ENCODE measurements around the gene BCL2L2. TPM values are rescaled to one million over a fixed set of nuclear protein-coding genes. Genes with fewer than 3 reads are reported as not detected.

Gene BCL2L2
- total and polyA plus RNA-seq, 9 donors = 17.0 to 38.7 (median 31.7) TPM

DNA sequence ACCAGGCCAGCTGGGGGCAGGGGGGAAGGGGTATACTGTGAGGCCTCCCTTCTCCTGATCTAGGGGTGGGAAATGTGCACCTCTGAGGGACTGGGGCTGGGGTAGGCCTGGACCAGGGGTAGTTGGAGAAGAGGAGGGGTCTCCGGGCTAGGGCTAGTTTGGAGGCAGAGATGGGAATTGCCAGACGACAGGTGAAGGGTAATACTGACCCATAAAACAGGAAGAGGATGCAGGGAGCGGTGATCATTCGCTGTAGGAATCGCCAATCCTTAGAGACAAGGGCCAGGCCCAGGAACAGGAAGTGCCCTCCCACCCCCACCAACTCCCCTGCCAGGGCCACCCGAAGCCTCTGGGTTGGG lies 41.6 kb downstream of the BCL2L2 start:
- WGBS, 3 donors = 84 to 91% (median 88%) methylated on average over 6 of the region's 6 CpGs
- H3K9me3 ChIP-seq = no peaks in the 10 kb centered on the region
- no peak for DNase-seq
- H3K27ac ChIP-seq = no peak overlapping the region
- H3K4me1 ChIP-seq (ENCODE audit: insufficient read depth) = peaks cover 4% of the 10 kb centered on the region
- no peak for TF ChIP-seq POLR2A (IDR thresholded peaks at IDR 0.05)
- TF ChIP-seq, protein P1, sequence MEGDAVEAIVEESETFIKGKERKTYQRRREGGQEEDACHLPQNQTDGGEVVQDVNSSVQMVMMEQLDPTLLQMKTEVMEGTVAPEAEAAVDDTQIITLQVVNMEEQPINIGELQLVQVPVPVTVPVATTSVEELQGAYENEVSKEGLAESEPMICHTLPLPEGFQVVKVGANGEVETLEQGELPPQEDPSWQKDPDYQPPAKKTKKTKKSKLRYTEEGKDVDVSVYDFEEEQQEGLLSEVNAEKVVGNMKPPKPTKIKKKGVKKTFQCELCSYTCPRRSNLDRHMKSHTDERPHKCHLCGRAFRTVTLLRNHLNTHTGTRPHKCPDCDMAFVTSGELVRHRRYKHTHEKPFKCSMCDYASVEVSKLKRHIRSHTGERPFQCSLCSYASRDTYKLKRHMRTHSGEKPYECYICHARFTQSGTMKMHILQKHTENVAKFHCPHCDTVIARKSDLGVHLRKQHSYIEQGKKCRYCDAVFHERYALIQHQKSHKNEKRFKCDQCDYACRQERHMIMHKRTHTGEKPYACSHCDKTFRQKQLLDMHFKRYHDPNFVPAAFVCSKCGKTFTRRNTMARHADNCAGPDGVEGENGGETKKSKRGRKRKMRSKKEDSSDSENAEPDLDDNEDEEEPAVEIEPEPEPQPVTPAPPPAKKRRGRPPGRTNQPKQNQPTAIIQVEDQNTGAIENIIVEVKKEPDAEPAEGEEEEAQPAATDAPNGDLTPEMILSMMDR (IDR thresholded peaks at IDR 0.05) = no peak
- no peak overlapping the region for H3K4me3 ChIP-seq
- H3K27me3 ChIP-seq = no peaks in the 10 kb centered on the region
- H3K36me3 ChIP-seq = no peaks in the 10 kb centered on the region
- intact Hi-C loops (cut with DNase I) = no loop called here

DNA sequence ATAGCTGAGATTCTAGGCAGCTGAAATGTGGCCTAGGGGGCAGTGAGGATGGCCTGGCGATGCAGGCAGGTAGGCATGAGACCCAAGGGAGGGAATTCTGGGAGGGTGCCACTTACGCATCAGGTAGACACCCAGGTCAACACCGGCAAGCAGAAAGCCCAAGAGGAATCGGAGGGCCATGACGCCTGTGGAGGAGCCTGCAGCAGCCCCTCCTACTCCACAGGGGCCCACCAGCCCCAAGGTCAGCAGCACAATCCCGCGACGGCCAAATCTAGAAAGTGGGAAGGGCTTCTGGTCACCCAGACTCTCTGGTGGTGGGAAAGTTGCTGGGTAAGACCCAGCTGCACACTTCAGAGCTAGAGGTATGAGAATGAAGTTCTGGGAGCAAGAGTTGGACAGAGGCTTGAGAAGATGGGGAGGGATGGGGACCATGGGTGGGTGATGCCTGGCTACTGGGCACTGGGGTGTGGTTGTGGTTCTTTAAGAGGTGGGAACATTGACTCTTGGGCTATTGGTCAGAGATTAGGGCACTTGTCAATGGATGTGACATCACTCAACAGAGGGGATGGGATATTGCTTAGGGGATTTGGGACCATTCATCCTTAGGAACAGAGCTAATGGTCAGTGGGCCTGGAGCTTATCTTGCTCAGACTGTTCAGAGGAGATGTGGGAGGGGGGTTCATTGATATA lies 42.7 kb downstream of the BCL2L2 start:
- TF ChIP-seq EP300 (IDR thresholded peaks at IDR 0.05) = no peak
- TF ChIP-seq, protein P1 (IDR thresholded peaks at IDR 0.05) = no peak
- TF ChIP-seq POLR2A (IDR thresholded peaks at IDR 0.05) = no peak
- peaks cover 4% of the 10 kb centered on the region for H3K4me1 ChIP-seq (ENCODE audit: insufficient read depth)
- no peak overlapping the region for H3K4me3 ChIP-seq
- H3K9me3 ChIP-seq = no peaks in the 10 kb centered on the region
- intact Hi-C loops (cut with DNase I) = no loop called here
- H3K36me3 ChIP-seq = no peaks in the 10 kb centered on the region
- 78 to 82% (median 80%) methylated on average over 8 of the region's 8 CpGs for WGBS, 3 donors
- no peak for DNase-seq
- no peak overlapping the region for H3K27ac ChIP-seq
- no peaks in the 10 kb centered on the region for H3K27me3 ChIP-seq

DNA sequence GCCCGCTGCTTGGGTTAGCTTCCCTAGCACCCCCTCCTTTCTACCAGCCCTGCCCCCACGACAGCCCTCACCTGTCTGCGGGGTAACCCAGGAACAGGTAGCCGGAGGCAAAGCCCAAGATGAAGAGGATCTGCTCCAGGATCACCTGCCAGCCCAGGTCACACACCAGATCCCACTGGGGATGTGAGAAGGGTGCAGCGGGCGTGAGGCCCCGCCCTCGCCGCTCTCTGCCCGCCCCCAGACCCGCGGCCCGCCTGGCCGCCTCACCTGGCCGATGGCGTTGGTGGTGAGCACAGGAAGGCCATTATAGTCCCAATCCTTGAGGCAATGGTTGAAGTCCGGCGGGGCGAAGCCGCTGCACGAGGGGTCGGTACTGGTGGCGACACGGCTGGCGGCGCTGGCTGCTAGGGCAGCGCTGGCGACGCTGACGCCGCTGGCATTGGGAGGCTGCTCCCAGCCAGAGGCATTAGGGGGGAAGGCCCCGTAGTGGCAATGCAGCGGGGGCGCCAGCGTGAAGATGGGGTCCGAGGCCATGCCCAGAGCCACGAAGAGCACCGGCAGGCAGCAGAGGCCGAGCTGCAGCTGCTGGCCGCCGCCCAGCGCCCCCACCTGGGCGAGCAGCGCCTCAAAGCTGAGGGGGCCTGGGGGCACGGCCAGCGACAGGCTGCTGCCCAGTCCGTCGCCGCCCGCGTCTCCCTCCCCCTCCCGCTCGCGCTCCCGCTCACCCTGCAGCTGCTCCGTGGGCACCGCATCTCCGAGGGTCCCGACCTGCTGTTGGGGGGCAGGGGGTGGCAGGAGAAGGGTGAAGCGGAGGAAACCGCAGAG lies 45.3 kb downstream of the BCL2L2 start:
- 10 to 14% (median 11%) methylated on average over 39 to 61 of the region's 61 CpGs for WGBS, 3 donors
- H3K36me3 ChIP-seq = no peaks in the 10 kb centered on the region
- peak in 3 of 5 donors; percentile 44 to 51 (median 47) for DNase-seq
- intact Hi-C loops (cut with DNase I) = no loop called here
- no peak overlapping the region for H3K27ac ChIP-seq
- no peaks in the 10 kb centered on the region for H3K27me3 ChIP-seq
- H3K4me3 ChIP-seq = peak overlapping the region; percentile 69
- no peaks in the 10 kb centered on the region for H3K9me3 ChIP-seq
- peaks cover 4% of the 10 kb centered on the region for H3K4me1 ChIP-seq (ENCODE audit: insufficient read depth)
- TF ChIP-seq, protein P1 (IDR thresholded peaks at IDR 0.05) = no peak
- TF ChIP-seq POLR2A (IDR thresholded peaks at IDR 0.05) = no peak
- no peak for TF ChIP-seq EP300 (IDR thresholded peaks at IDR 0.05)

DNA sequence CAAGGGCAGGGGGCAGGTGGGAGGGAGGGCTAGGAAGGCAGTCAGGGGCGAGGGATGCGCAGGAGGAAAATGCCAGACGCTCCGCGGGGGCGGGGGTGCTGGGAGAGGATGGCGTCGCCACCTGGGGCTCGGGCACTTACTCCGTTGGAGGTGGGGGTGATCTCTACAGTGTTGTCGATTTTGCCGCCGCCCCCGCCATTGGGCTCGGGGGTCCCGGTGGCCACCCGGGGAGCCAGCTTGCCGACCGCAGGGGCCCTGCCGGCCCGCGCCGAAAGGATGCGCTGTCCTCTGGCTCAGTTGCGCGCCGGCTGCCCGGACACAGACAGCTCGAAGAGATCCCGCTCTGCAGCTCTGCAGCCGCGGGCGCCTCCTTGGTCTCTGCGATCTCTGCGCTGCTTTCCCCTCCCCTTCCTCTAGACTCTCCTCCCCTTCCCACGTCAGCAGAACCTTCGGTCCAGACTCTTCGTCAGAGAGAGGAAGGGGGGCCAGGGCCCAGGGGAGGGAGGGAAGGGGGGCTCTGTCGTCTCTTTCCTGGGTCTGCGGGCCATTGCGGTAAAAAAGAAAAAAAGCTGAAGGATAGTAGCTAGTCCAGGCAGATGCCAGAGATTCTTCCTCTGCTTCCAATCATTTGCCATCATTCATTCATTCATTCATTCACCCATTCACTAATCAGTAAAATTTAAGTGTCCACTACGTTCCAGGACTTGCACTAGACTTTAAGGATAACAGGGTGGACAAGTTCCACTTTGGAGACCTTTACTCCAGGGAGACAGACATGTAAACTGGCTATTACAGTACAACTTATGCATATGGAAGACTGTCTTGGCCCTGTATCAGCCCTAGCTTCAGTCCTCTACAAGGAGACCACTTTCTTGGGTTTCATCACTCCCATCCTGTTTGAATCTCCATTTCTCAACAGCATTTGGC lies 46.1 kb downstream of the BCL2L2 start, which contains the start of gene SLC22A17:
SLC22A17 (minus strand) TSS at position 382 of the 927 bp plus-strand sequence.
- DNase-seq = peak; percentile 84 to 90 (median 89)
- 0 to 1% (median 1%) methylated on average over 38 to 42 of the region's 42 CpGs for WGBS, 3 donors
- peak within 1 kb of the TSS; percentile 69 for H3K4me3 ChIP-seq
- peaks cover 4% of the 10 kb centered on the region for H3K4me1 ChIP-seq (ENCODE audit: insufficient read depth)
- no peaks in the 10 kb centered on the region for H3K36me3 ChIP-seq
- TF ChIP-seq, protein P1 (IDR thresholded peaks at IDR 0.05) = no peak
- peak; percentile 75 for TF ChIP-seq POLR2A (IDR thresholded peaks at IDR 0.05)
- intact Hi-C loops (cut with DNase I) = no loop called here
- H3K9me3 ChIP-seq = no peaks in the 10 kb centered on the region
- peak within 1 kb of the TSS in 1 of 2 donors; percentile 58 for H3K27ac ChIP-seq
- H3K27me3 ChIP-seq = no peaks in the 10 kb centered on the region
